IMR-90 (cell line): ENCODE measurements around the gene JPH3. TPM values are rescaled to one million over a fixed set of nuclear protein-coding genes. Genes with fewer than 3 reads are reported as not detected.

Experiments used
- ATAC-seq: fragments of 200-7000 bp; cut with Tn5 transposase; 2 replicates; pipeline ENCODE4 v1.9.1; 2020; ENCODE audit warnings: low read depth, mild to moderate bottlenecking, moderate library complexity
- BruUV-seq: library from RNA; stranded (reverse); fragments of 400-500 nt; replicated peaks from 2 replicates; lab custom pipeline; 2021; lab: Mats Ljungman, UMichigan
- CTCF ChIA-PET: fragments of 300-600 bp; formaldehyde crosslinking; extraction: SDS; loops from one replicate; lab custom pipeline; 2021; ENCODE audit warnings: antibody characterized with exemption; lab: Yijun Ruan, JAX
- POLR2A ChIA-PET: fragments of 300-600 bp; sonication (Branson Sonifier 250); formaldehyde crosslinking; loops from one replicate; lab custom pipeline; 2022; ENCODE audit warnings: antibody characterized with exemption; ENCODE audit not compliant: unreplicated experiment; lab: Charles Lee
- DNase-seq: peaks from one replicate; pipeline ENCODE4 v3.0.0; 2013
- H2AFZ ChIP-seq: replicated peaks from 2 replicates; pipeline ENCODE3; 2013; ENCODE audit warnings: low read length, mild to moderate bottlenecking; ENCODE audit not compliant: poor library complexity
- H2AK5ac ChIP-seq: 2 replicates; pipeline ENCODE4 v1.6.1; 2013; ENCODE audit warnings: low read depth, low read length, inconsistent platforms
- H2AK9ac ChIP-seq: replicated peaks from 2 replicates; pipeline ENCODE3; 2013; ENCODE audit warnings: mild to moderate bottlenecking, low read depth, low read length, moderate library complexity; ENCODE audit not compliant: poor library complexity
- H2BK120ac ChIP-seq: 2 replicates; pipeline ENCODE4 v1.6.1; 2013; ENCODE audit warnings: low read depth, low read length, inconsistent platforms
- H2BK15ac ChIP-seq: 3 replicates; pipeline ENCODE4 v1.6.1; 2013; ENCODE audit warnings: low read depth, low read length, inconsistent platforms
- H2BK20ac ChIP-seq: 2 replicates; pipeline ENCODE4 v1.6.1; 2013; ENCODE audit warnings: low read depth, mild to moderate bottlenecking, inconsistent platforms, low read length, moderate library complexity
- H2BK5ac ChIP-seq: 2 replicates; pipeline ENCODE4 v1.6.1; 2013; ENCODE audit warnings: mild to moderate bottlenecking, low read depth, low read length, inconsistent platforms; ENCODE audit not compliant: poor library complexity, severe bottlenecking
- H3K14ac ChIP-seq: replicated peaks from 2 replicates; pipeline ENCODE4 v1.6.1; 2013; ENCODE audit warnings: low read depth, low read length, inconsistent platforms
- H3K18ac ChIP-seq: 2 replicates; pipeline ENCODE4 v1.6.1; 2013; ENCODE audit warnings: low read depth, low read length, control low read depth
- H3K23ac ChIP-seq: 2 replicates; pipeline ENCODE4 v1.6.1; 2013; ENCODE audit warnings: low read depth, low read length, inconsistent platforms
- H3K27ac ChIP-seq: 2 replicates; pipeline ENCODE4 v1.5.1; 2013; ENCODE audit warnings: mild to moderate bottlenecking, control low read depth, low read length; ENCODE audit not compliant: insufficient read depth
- H3K27me3 ChIP-seq: 2 replicates; pipeline ENCODE4 v1.6.1; 2013; ENCODE audit warnings: low read length; ENCODE audit not compliant: control insufficient read depth, insufficient read depth
- H3K36me3 ChIP-seq: 2 replicates; pipeline ENCODE4 v1.6.1; 2013; ENCODE audit warnings: low read length, mixed read lengths; ENCODE audit not compliant: control insufficient read depth, insufficient read depth
- H3K4ac ChIP-seq: 2 replicates; pipeline ENCODE4 v1.6.1; 2013; ENCODE audit warnings: low read depth, low read length, inconsistent platforms
- H3K4me1 ChIP-seq: 2 replicates; pipeline ENCODE4 v1.6.1; 2013; ENCODE audit warnings: low read length, mixed read lengths; ENCODE audit not compliant: control insufficient read depth, insufficient read depth
- H3K4me2 ChIP-seq: 2 replicates; pipeline ENCODE4 v1.6.1; 2013; ENCODE audit warnings: low read depth, mild to moderate bottlenecking, control low read depth, low read length, moderate library complexity
- H3K4me3 ChIP-seq: 2 replicates; pipeline ENCODE4 v1.5.1; 2013; ENCODE audit warnings: low read depth, mild to moderate bottlenecking, control low read depth, low read length, moderate library complexity; ENCODE audit not compliant: insufficient read depth
- H3K56ac ChIP-seq: 2 replicates; pipeline ENCODE4 v1.6.1; 2013; ENCODE audit warnings: low read length, inconsistent platforms; ENCODE audit not compliant: insufficient read depth; ENCODE audit errors: extremely low read depth
- H3K79me1 ChIP-seq, 2 experiments: 2 replicates each; pipeline ENCODE4 v1.6.1; 2013; ENCODE audit warnings: low read length in 2 of 2, inconsistent platforms in 1 of 2, low read depth in 1 of 2
- H3K9ac ChIP-seq: 2 replicates; pipeline ENCODE4 v1.6.1; 2013; ENCODE audit warnings: low read depth, low read length, control low read depth
- H3K9me1 ChIP-seq: 2 replicates; pipeline ENCODE4 v1.6.1; 2013; ENCODE audit warnings: low read length, inconsistent platforms; ENCODE audit not compliant: insufficient read depth
- H3K9me3 ChIP-seq: 2 replicates; pipeline ENCODE4 v1.6.1; 2013; ENCODE audit warnings: low read length; ENCODE audit not compliant: control insufficient read depth, insufficient read depth
- H4K20me1 ChIP-seq: 2 replicates; pipeline ENCODE4 v1.6.1; 2013; ENCODE audit warnings: low read length, inconsistent platforms; ENCODE audit not compliant: insufficient read depth
- H4K5ac ChIP-seq: 2 replicates; pipeline ENCODE4 v1.6.1; 2013; ENCODE audit warnings: mild to moderate bottlenecking, low read depth, low read length, control low read depth
- H4K8ac ChIP-seq, 2 experiments: 2 replicates each; pipeline ENCODE4 v1.6.1; 2013; ENCODE audit warnings: low read depth in 2 of 2, low read length in 2 of 2, control low read depth in 1 of 2, inconsistent platforms in 1 of 2
- H4K91ac ChIP-seq: 2 replicates; pipeline ENCODE4 v1.6.1; 2013; ENCODE audit warnings: low read depth, low read length, inconsistent platforms; ENCODE audit not compliant: insufficient read depth
- BHLHE40 ChIP-seq: fragments of 150-350 bp; IDR thresholded peaks from 2 replicates; pipeline ENCODE4 v1.6.1; 2016; ENCODE audit warnings: mild to moderate bottlenecking, low read depth, low read length
- CEBPB ChIP-seq: IDR thresholded peaks from 2 replicates; pipeline ENCODE4 v1.6.1; 2012; ENCODE audit warnings: low read depth, low read length, improper control_type of control experiment
- CHD1 ChIP-seq: IDR thresholded peaks from 2 replicates; pipeline ENCODE4 v1.6.1; 2012; ENCODE audit warnings: low read depth, low read length, improper control_type of control experiment
- CTCF ChIP-seq: conservative IDR thresholded peaks from 2 replicates; pipeline ENCODE4 v1.5.1; 2012; ENCODE audit warnings: mild to moderate bottlenecking, low read depth, low read length, improper control_type of control experiment
- ELK1 ChIP-seq: fragments of 150-350 bp; IDR thresholded peaks from 2 replicates; pipeline ENCODE4 v1.6.1; 2016; ENCODE audit warnings: low read depth, mild to moderate bottlenecking, low read length, moderate library complexity, borderline replicate concordance
- FOS ChIP-seq: fragments of 150-350 bp; IDR thresholded peaks from 2 replicates; pipeline ENCODE4 v1.6.1; 2016; ENCODE audit warnings: low read depth, low read length
- MAFK ChIP-seq: IDR thresholded peaks from 2 replicates; pipeline ENCODE4 v1.6.1; 2012; ENCODE audit warnings: low read depth, low read length, improper control_type of control experiment
- MAZ ChIP-seq: IDR thresholded peaks from 2 replicates; pipeline ENCODE4 v1.6.1; 2012; ENCODE audit warnings: low read depth, mild to moderate bottlenecking, low read length, improper control_type of control experiment, moderate library complexity, borderline replicate concordance
- MXI1 ChIP-seq: IDR thresholded peaks from 2 replicates; pipeline ENCODE4 v1.6.1; 2012; ENCODE audit warnings: low read depth, mild to moderate bottlenecking, low read length, moderate library complexity, borderline replicate concordance
- NFE2L2 ChIP-seq: fragments of 150-350 bp; IDR thresholded peaks from 2 replicates; pipeline ENCODE4 v1.6.1; 2016; ENCODE audit warnings: low read depth, mild to moderate bottlenecking, low read length
- POLR2A ChIP-seq: IDR thresholded peaks from 2 replicates; pipeline ENCODE4 v1.6.1; 2012; ENCODE audit warnings: mild to moderate bottlenecking, low read depth, low read length
- RAD21 ChIP-seq: IDR thresholded peaks from 2 replicates; pipeline ENCODE4 v1.6.1; 2012; ENCODE audit warnings: low read length, improper control_type of control experiment
- RCOR1 ChIP-seq: IDR thresholded peaks from 2 replicates; pipeline ENCODE4 v1.6.1; 2012; ENCODE audit warnings: mild to moderate bottlenecking, low read length, improper control_type of control experiment; ENCODE audit not compliant: insufficient replicate concordance
- RFX5 ChIP-seq: IDR thresholded peaks from 2 replicates; pipeline ENCODE4 v1.8.0; 2012; ENCODE audit warnings: low read depth, mild to moderate bottlenecking, low read length, moderate library complexity
- SMC3 ChIP-seq: fragments of 150-350 bp; IDR thresholded peaks from 2 replicates; pipeline ENCODE4 v1.6.1; 2016; ENCODE audit warnings: low read depth, mild to moderate bottlenecking, antibody characterized with exemption, low read length, moderate library complexity
- USF2 ChIP-seq: fragments of 150-350 bp; IDR thresholded peaks from 2 replicates; pipeline ENCODE4 v1.6.1; 2017; ENCODE audit warnings: mild to moderate bottlenecking, antibody characterized with exemption, low read length, low read depth
- WGBS, 2 experiments: methylation state at CpG; one replicate each; pipeline versions ENCODE4 v1.1.5 to v1.1.7; 2013; ENCODE audit warnings: missing lambda C conversion rate in 2 of 2; ENCODE audit not compliant: insufficient read length in 1 of 2; ENCODE audit errors: extremely low coverage in 2 of 2; 5-methylcytosine and 5-hydroxymethylcytosine counted together
- dilution Hi-C: fragments of 300-500 bp; cut with HindIII; formaldehyde crosslinking; loops from one replicate; pipeline ENCODE4 v1.14.3; 2018; ENCODE audit warnings: low sequenced_read_pairs; ENCODE audit not compliant: unreplicated experiment
- in situ Hi-C: fragments of 300-500 bp; cut with MboI; formaldehyde crosslinking; loops from 3 replicates; pipeline ENCODE4 v1.14.3; 2019; ENCODE audit warnings: low sequenced_read_pairs, inconsistent platforms, mixed read lengths
- intact Hi-C: fragments of 100-400 bp; cut with micrococcal nuclease; formaldehyde crosslinking; loops from 2 replicates; pipeline ENCODE4 v1.10.0; 2022
- polyA plus RNA-seq, 3 experiments: library from polyadenylated mRNA; depleted of rRNA; stranded (reverse); fragments of >200 nt; gene quantifications; 2 replicates each; pipeline ENCODE4 v1.2.3, GENCODE V29; 2012; ENCODE audit warnings: low replicate concordance in 1 of 3
- total RNA-seq: library from RNA; depleted of rRNA; stranded (reverse); fragments of >200 nt; gene quantifications from 2 replicates; pipeline ENCODE4 v1.2.3, GENCODE V29; 2012

The JPH3 gene
- total and polyA plus RNA-seq, 2 of the 4 experiments (the other 2 are of a cell fraction): 0.03 TPM; not detected in 1

GRCh38 chr16:87628940-87629339, 26.6 kb downstream of the JPH3 start:
- BruUV-seq: no TSS peak
- no peak overlapping the region for H3K23ac ChIP-seq
- intact Hi-C loops (no loop called here), dilution Hi-C loops (no loop called here), in situ Hi-C loops (no loop called here)
- H4K5ac ChIP-seq: no peak overlapping the region
- TF ChIP-seq RAD21 (no peak), SMC3 (no peak), FOS (0 out of 2 replicates have a peak, but pooled peaks have one; percentile 3), NFE2L2 (no peak), CEBPB (peak; percentile 52; the same call in 1 of the 2 replicates), RCOR1 (no peak), MAZ (no peak), CHD1 (no peak), BHLHE40 (no peak), ELK1 (no peak), POLR2A (no peak), MXI1 (no peak), RFX5 (no peak), USF2 (no peak), CTCF (no peak), MAFK (no peak)
- H3K36me3 ChIP-seq: no peaks in the 10 kb centered on the region
- DNase-seq (peak; percentile 28), ATAC-seq (no peak)
- H2AK9ac ChIP-seq: no peak overlapping the region
- no peaks in the 10 kb centered on the region for H3K4me1 ChIP-seq
- H3K4me3 ChIP-seq: no peak overlapping the region
- no peak overlapping the region for H3K9ac ChIP-seq
- no peak overlapping the region for H3K14ac ChIP-seq
- H3K79me1 ChIP-seq: no peaks in the 10 kb centered on the region
- H4K8ac ChIP-seq: no peak overlapping the region
- H2BK120ac ChIP-seq: no peak overlapping the region
- H3K4ac ChIP-seq: no peak overlapping the region
- no peak overlapping the region for H3K27ac ChIP-seq
- no peak overlapping the region for H3K18ac ChIP-seq
- H2BK15ac ChIP-seq: no peak overlapping the region
- no peaks in the 10 kb centered on the region for H3K9me1 ChIP-seq
- WGBS, 2 experiments: no CpG with 5 or more reads among the region's 7 CpGs
- peaks cover 11% of the 10 kb centered on the region for H3K9me3 ChIP-seq
- H2AFZ ChIP-seq: no peak overlapping the region
- H3K56ac ChIP-seq: no peak overlapping the region
- CTCF ChIA-PET: no interaction called here
- H2BK20ac ChIP-seq: no peak overlapping the region
- no peaks in the 10 kb centered on the region for H4K20me1 ChIP-seq
- POLR2A ChIA-PET: no interaction called here
- H2BK5ac ChIP-seq: no peak overlapping the region
- no peak overlapping the region for H4K91ac ChIP-seq
- H2AK5ac ChIP-seq: no peak overlapping the region
- H3K27me3 ChIP-seq: peaks cover 58% of the 10 kb centered on the region
- H3K4me2 ChIP-seq: no peak overlapping the region
